Duodenal mucosa (tissue), 2 donors: ENCODE measurements around the gene DPP4.

ENCODE experiments used
- H3K27ac ChIP-seq: one replicate; pipeline ENCODE4 v1.7.0; 2013; ENCODE audit warnings: low read depth, low read length
- H3K27me3 ChIP-seq, 2 donors: one replicate each; pipeline ENCODE4 v1.7.0; 2013; ENCODE audit warnings: low read length in 2 of 2, control low read depth in 1 of 2; ENCODE audit not compliant: insufficient read depth in 2 of 2, control insufficient read depth in 1 of 2
- H3K36me3 ChIP-seq, 2 donors: one replicate each; pipeline ENCODE4 v1.7.0; 2013; ENCODE audit warnings: low read length in 2 of 2, control low read depth in 1 of 2; ENCODE audit not compliant: insufficient read depth in 2 of 2, control insufficient read depth in 1 of 2
- H3K4me1 ChIP-seq, 2 donors: one replicate each; pipeline ENCODE4 v1.7.0; 2013; ENCODE audit warnings: low read length in 2 of 2, control low read depth in 1 of 2; ENCODE audit not compliant: insufficient read depth in 2 of 2, control insufficient read depth in 1 of 2
- H3K4me3 ChIP-seq, 2 donors: one replicate each; pipeline ENCODE4 v1.7.0; 2013; ENCODE audit warnings: low read length in 2 of 2, low read depth in 1 of 2
- H3K9ac ChIP-seq, 2 donors: one replicate each; pipeline ENCODE4 v1.7.0; 2013; ENCODE audit warnings: low read length in 2 of 2, low read depth in 1 of 2
- H3K9me3 ChIP-seq, 2 donors: one replicate each; pipeline ENCODE4 v1.7.0; 2013; ENCODE audit warnings: low read length in 2 of 2, control low read depth in 1 of 2; ENCODE audit not compliant: control insufficient read depth in 1 of 2

Gene DPP4

DNA sequence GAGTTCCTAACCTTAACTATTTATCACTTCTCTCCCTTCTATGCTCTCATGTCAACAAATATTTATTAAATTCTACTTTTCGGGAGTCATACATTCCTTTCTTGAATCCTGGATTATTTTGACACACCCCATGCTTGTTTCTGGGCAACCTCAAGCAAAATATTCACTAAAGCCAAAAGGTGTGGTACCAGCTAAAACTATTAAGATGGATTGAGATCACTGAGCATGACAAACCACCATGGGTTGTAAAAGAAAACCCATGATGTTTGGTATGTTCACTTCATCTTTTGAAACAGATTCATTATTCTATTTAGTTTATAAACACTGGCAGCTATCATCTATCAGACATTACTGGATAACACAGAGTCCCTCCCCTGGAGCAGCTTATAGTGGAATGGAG is 32.5 kb downstream of the DPP4 start:
- Histone ChIP-seq H3K27ac (no peak overlapping the region), H3K4me3 (no peak overlapping the region), H3K9me3 (no peaks in the 10 kb centered on the region), H3K36me3 (peaks cover 0 to 44% of the 10 kb centered on the region in 2 donors), H3K27me3 (no peaks in the 10 kb centered on the region), H3K9ac (no peak overlapping the region), H3K4me1 (no peaks in the 10 kb centered on the region)

DNA sequence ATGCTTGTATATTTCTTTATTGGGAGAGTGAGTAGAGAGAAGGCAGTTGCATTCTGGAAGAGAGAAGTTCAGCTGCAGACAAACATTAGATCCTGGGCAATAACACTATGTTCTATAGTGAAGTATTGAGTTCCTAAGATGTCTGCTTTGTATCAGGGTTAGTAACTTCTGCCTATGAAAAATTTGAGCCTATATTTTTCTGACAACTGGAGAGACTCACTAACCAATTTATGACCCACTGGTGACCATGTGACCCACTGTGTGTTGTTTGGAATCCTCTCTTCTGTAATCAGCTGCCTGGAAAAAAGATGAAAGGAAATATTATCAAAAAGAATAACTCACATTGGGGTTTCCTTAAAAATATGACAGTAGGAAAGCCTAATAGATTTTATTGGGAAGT is 35.3 kb downstream of the DPP4 start:
- Histone ChIP-seq H3K36me3 (peaks cover 6 to 34% of the 10 kb centered on the region in 2 donors), H3K4me3 (no peak overlapping the region), H3K27ac (no peak overlapping the region), H3K27me3 (no peaks in the 10 kb centered on the region), H3K4me1 (no peaks in the 10 kb centered on the region), H3K9ac (no peak overlapping the region), H3K9me3 (no peaks in the 10 kb centered on the region)

DNA sequence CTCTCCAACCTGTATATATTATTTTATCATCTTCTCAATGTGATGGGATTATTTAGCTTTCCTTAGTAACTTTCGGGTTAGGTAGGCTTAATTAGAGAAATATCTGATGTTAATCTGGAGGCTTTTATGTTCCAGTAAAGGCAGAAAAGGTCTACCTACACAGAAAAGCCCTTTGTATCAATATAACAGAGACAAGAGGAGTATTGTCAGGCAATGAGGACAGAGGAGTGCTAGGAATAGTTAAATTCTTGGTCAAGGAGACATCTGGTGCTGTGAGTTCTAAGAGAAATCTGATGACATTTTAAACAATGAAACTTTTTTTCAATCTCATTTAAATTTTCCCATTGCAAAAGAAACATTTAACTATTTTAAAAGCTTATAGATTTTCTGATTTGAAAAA is 36.1 kb downstream of the DPP4 start:
- no peaks in the 10 kb centered on the region for H3K4me1 ChIP-seq
- H3K9me3 ChIP-seq: no peaks in the 10 kb centered on the region

DNA sequence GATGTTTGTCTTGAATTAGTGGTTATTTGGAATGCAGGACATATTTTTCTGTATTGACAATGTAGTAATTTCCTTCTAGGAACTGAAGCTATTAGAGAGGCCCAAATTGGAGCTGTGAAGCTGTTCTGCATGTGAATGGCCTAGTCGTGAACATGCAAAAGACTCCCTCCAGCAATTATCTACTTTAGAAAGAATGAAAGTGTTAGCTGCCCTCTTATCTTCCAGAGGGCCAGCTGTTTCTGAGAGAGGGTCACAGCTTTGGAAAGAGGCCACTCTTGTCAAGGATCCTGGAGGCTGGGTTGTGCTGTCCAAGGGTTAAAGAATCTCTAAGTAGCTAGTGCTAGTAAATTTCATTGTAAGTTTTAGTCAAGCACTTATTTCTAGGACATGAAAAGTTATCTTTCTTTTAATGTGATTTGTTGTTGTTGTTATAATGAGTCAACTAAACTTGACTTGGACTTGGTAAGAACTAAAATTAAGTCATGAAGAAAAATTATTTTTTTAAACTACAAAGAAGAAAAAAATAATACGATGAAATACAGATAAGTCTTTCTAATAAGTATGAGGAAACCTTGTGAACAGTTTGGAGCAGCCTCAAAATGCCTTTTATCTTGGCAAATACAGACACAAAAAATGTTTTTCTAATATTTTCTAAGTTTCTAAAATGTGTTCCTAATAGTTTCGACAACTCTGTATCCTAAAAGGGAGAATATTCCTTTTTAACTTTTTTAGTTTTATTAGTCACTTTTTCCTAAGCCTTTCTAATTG is 36.8 kb downstream of the DPP4 start:
- Histone ChIP-seq H3K4me1 (no peaks in the 10 kb centered on the region), H3K9me3 (no peaks in the 10 kb centered on the region), H3K9ac (no peak overlapping the region), H3K36me3 (peaks cover 6 to 37% of the 10 kb centered on the region in 2 donors), H3K27me3 (no peaks in the 10 kb centered on the region), H3K4me3 (no peak overlapping the region), H3K27ac (no peak overlapping the region)

More for the DNA sequence above, 36.1 kb downstream of the DPP4 start:
- Histone ChIP-seq H3K9ac (no peak overlapping the region), H3K27me3 (no peaks in the 10 kb centered on the region), H3K4me3 (no peak overlapping the region), H3K36me3 (peaks cover 6 to 36% of the 10 kb centered on the region in 2 donors), H3K27ac (no peak overlapping the region)

DNA sequence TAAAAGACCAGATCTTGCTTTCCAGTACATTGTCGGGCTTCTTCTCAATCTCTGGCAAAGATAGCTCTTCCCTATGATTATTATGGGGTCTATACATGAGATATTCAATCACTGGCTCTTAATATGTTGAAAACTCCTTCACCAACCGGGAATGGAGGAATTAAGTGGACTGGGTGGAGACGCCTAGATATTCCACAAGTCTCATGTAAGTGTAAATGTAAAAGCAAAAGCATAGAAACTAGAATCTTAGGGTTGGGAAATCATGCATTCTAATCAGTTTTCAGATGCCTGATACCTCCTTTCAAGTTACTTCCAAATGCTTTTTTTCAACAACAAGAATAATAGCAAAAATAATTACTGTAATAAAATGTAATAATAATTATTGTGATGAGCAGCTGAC is 38.0 kb downstream of the DPP4 start:
- no peaks in the 10 kb centered on the region for H3K9me3 ChIP-seq
- H3K9ac ChIP-seq: no peak overlapping the region
- H3K4me3 ChIP-seq: no peak overlapping the region
- H3K4me1 ChIP-seq: no peaks in the 10 kb centered on the region
- no peaks in the 10 kb centered on the region for H3K27me3 ChIP-seq
- peaks cover 6 to 43% of the 10 kb centered on the region in 2 donors for H3K36me3 ChIP-seq
- H3K27ac ChIP-seq: no peak overlapping the region

DNA sequence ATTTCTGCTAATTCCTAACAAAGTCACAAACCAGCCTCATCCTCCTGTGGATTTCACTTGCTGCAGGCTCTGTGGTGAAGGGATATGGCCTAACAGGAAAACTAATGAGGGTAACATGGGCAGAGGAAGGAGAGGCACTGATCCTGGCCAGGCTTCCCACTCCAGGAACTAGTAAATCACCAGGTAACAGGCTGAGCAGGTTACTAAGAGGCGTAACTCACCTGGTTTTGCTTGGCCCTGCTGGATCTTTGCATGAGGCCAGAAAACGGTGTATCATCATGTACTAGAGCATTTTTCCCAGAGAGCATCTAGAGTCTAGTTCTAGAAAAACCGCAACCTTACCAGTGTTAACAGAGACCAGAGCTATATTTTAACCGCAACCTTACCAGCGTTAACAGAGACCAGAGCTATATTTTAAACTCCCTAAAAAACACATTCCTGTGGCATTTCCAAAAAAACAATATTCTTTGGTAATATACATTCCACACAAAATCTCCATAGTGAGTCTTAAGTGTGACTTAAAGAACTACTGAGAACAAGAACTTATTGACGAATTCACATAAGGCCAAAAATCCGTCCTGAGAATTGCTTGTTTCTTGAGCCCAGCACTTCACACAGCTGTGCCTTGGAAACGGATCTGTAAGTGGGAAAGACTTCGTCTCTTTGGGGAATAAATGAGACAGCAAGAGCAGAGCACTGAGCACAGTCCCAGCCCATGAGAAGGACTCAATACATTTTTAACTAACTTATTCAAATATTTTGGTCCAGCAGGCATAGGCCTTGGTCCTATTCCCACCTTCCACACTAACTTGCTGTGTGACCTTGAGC is 43.4 kb downstream of the DPP4 start:
- Histone ChIP-seq H3K9me3 (no peaks in the 10 kb centered on the region), H3K27ac (no peak overlapping the region), H3K4me1 (peaks cover 13 to 19% of the 10 kb centered on the region in 2 donors), H3K9ac (no peak overlapping the region), H3K36me3 (peaks cover 1 to 47% of the 10 kb centered on the region in 2 donors), H3K27me3 (no peaks in the 10 kb centered on the region), H3K4me3 (no peak overlapping the region)

DNA sequence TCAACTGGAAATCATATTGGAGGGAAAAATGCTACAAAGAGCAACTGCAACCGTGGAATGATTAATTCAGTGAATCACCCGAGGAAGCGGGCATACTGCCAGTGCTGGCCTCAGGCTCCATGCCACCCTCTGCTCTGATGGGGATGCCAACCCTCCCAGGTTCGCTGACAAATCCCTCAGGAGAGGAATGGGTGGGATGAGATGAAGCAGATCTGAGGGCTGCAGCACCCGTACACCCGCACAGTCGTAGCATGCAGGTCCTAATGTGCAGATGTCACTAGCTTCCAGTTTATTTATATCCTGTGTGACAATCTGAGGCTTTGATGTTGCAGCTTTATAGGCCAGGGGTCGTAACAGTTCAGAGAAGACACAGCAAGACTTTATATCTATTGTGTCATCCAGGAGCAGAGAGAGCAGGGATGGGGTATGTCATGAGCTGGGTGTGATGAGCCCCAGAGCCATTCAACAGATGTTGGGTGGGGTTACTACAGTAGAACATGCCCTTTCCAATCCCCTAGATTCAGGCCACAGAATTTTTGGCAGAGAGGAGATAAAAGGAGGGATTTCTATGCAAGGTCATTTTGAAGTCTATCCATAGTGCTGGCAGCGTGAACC is 44.6 kb downstream of the DPP4 start:
- Histone ChIP-seq H3K4me3 (no peak overlapping the region), H3K27me3 (no peaks in the 10 kb centered on the region), H3K9me3 (no peaks in the 10 kb centered on the region), H3K27ac (no peak overlapping the region), H3K9ac (no peak overlapping the region), H3K4me1 (peaks cover 13 to 19% of the 10 kb centered on the region in 2 donors), H3K36me3 (peaks cover 0 to 45% of the 10 kb centered on the region in 2 donors)

DNA sequence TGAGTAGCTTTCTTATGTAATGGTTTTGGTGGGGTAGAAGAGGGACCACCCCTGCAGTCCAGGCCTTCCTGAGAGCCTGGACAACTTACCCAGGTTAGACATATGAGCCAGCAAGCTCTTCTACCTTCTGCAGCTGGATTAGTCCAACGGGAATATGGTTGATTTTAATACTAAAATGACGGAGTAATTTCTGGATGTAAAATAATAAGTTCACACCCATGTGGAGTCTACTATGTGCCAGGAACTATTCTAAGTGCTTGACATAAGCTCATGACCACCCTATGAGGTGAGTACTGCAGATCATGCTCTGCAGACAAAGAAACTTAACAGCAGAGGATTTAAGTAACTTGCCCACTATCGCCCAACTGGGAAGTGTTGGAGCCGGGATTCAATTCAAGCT is 45.5 kb downstream of the DPP4 start:
- H3K4me1 ChIP-seq: peaks cover 13 to 19% of the 10 kb centered on the region in 2 donors
- no peak overlapping the region for H3K9ac ChIP-seq
- no peak overlapping the region for H3K27ac ChIP-seq
- H3K27me3 ChIP-seq: no peaks in the 10 kb centered on the region
- H3K9me3 ChIP-seq: no peaks in the 10 kb centered on the region
- no peak overlapping the region for H3K4me3 ChIP-seq
- H3K36me3 ChIP-seq: peaks cover 0 to 49% of the 10 kb centered on the region in 2 donors

DNA sequence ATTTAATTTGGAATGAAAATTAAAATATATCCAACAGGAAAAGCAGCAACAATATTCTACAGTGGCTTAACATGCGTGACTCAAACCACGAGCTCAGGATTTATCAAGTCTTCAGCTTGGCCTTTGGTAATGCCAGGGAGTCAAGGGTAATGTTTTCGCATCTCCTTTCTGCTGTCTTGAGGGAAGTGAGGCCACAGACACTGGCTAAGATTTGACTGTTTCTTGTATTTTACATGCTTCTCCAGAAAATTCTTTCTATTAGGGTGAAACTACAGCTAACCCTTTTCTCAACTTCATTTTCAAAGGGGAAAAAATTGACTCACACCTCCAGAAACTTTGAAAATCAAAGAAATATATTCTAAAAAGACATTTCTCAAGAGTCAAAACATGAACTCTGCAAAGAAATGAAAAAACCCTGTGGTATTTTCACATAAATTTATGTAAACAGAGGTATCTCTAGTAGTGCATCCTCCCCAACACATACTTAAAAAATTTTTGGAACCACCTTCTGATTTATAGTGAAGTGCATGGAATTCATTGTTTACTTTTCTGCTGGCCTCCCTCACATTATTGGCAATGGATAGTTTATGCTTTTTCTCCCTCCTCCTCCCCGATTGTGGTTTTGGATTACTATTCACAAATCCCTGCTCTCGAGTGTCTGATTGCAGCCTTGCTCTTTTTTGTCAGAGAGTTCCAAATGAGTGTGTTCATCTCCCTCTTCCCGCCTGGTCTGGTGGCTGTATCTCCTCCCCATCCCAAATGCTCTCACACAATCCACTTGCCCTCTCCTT is 48.7 kb downstream of the DPP4 start:
- Histone ChIP-seq H3K4me3 (no peak overlapping the region), H3K27ac (no peak overlapping the region), H3K4me1 (peaks cover 13 to 19% of the 10 kb centered on the region in 2 donors), H3K9ac (no peak overlapping the region), H3K27me3 (no peaks in the 10 kb centered on the region), H3K36me3 (peaks cover 6 to 43% of the 10 kb centered on the region in 2 donors), H3K9me3 (no peaks in the 10 kb centered on the region)
